SK-N-SH (cell line): ENCODE measurements around the gene PLA2G4B. TPM values are rescaled to one million over a fixed set of nuclear protein-coding genes. Genes with fewer than 3 reads are reported as not detected.

Experiments used
- CTCF ChIA-PET: fragments of 300-600, 350-600 bp; formaldehyde crosslinking; extraction: SDS; loops from one replicate; lab custom pipeline; 2021; lab: Yijun Ruan, JAX
- POLR2A ChIA-PET: fragments of 350-600 bp; sonication (Branson Sonifier 250); formaldehyde crosslinking; extraction: SDS; loops from one replicate; lab custom pipeline; 2020; ENCODE audit warnings: antibody characterized with exemption, inconsistent platforms; lab: Yijun Ruan, JAX
- DNase-seq: peaks from one replicate; pipeline ENCODE4 v3.0.0; 2012
- H2AFZ ChIP-seq: fragments of 200-600 bp; sonication (generic); 2 replicates; pipeline ENCODE4 v1.8.1; 2016; ENCODE audit warnings: antibody characterized with exemption, mild to moderate bottlenecking, low read depth
- H3F3A ChIP-seq: fragments of 200-600 bp; sonication (generic); replicated peaks from 2 replicates; pipeline ENCODE3; 2016; ENCODE audit warnings: antibody characterized with exemption, mild to moderate bottlenecking; ENCODE audit not compliant: insufficient read depth
- H3K27ac ChIP-seq, 2 experiments: fragments of 200-500 bp in 1 of 2; fragments of 200-600 bp in 1 of 2; sonication (Bioruptor generic) in 1 of 2; sonication (generic), shearing (Covaris generic) in 1 of 2; 2 replicates each; pipeline versions ENCODE4 v1.5.1 to v1.6.1; 2014 to 2016; ENCODE audit warnings: low read depth in 2 of 2, inconsistent platforms in 1 of 2, low read length in 1 of 2, mild to moderate bottlenecking in 1 of 2, mixed read lengths in 1 of 2
- H3K27me3 ChIP-seq: fragments of 200-600 bp; sonication (generic), shearing (Covaris generic); 2 replicates; pipeline ENCODE4 v1.6.1; 2016; ENCODE audit warnings: mixed run types; ENCODE audit not compliant: insufficient read depth
- H3K36me3 ChIP-seq, 2 experiments: fragments of 200-500 bp in 1 of 2; fragments of 200-600 bp in 1 of 2; sonication (Bioruptor generic) in 1 of 2; sonication (generic) in 1 of 2; replicated peaks in 1 of 2; 2 replicates each; pipeline versions ENCODE3 to v1.5.1; 2014 to 2016; ENCODE audit warnings: low read length in 1 of 2, mild to moderate bottlenecking in 1 of 2; ENCODE audit not compliant: insufficient read depth in 2 of 2, control insufficient read depth in 1 of 2
- H3K4me1 ChIP-seq, 2 experiments: fragments of 200-500 bp in 1 of 2; fragments of 200-600 bp in 1 of 2; sonication (Bioruptor generic) in 1 of 2; sonication (generic), shearing (Covaris generic) in 1 of 2; 2 replicates each; pipeline versions ENCODE4 v1.5.1 to v1.6.1; 2014 to 2016; ENCODE audit warnings: low read depth in 1 of 2, low read length in 1 of 2, mixed run types in 1 of 2; ENCODE audit not compliant: insufficient read depth in 2 of 2, control insufficient read depth in 1 of 2
- H3K4me2 ChIP-seq: fragments of 200-600 bp; sonication (generic), shearing (Covaris generic); 2 replicates; pipeline ENCODE4 v1.6.1; 2017; ENCODE audit warnings: mixed run types
- H3K4me3 ChIP-seq, 2 experiments: fragments of 200-500 bp in 1 of 2; fragments of 200-600 bp in 1 of 2; sonication (Bioruptor generic) in 1 of 2; sonication (generic), shearing (Covaris generic) in 1 of 2; 2 replicates each; pipeline versions ENCODE4 v1.5.1 to v1.8.1; 2014 to 2016; ENCODE audit warnings: low read depth in 2 of 2, inconsistent platforms in 1 of 2, low read length in 1 of 2, mild to moderate bottlenecking in 1 of 2, mixed read lengths in 1 of 2, moderate library complexity in 1 of 2
- H3K79me2 ChIP-seq: fragments of 200-600 bp; sonication (generic); 2 replicates; pipeline ENCODE4 v1.8.1; 2017; ENCODE audit warnings: mild to moderate bottlenecking; ENCODE audit not compliant: insufficient read depth
- H3K9ac ChIP-seq: fragments of 200-600 bp; sonication (generic); 2 replicates; pipeline ENCODE4 v1.6.1; 2017; ENCODE audit warnings: mixed run types
- H3K9me2 ChIP-seq: fragments of 200-600 bp; sonication (generic); 2 replicates; pipeline ENCODE4 v1.6.1; 2017; ENCODE audit warnings: mixed run types
- H3K9me3 ChIP-seq: fragments of 200-600 bp; sonication (generic); 2 replicates; pipeline ENCODE4 v1.6.1; 2017; ENCODE audit warnings: mixed run types, mild to moderate bottlenecking, moderate library complexity
- H4K20me1 ChIP-seq: fragments of 200-600 bp; sonication (generic); 2 replicates; pipeline ENCODE4 v1.6.1; 2017; ENCODE audit warnings: mild to moderate bottlenecking, mixed run types; ENCODE audit not compliant: insufficient read depth
- GATA2 ChIP-seq: sonication (generic); formaldehyde crosslinking; IDR thresholded peaks from 2 replicates; pipeline ENCODE4 v1.5.0; 2020; ENCODE audit warnings: mild to moderate bottlenecking, missing genetic modification reagents
- JUND ChIP-seq: IDR thresholded peaks from 2 replicates; pipeline ENCODE4 v1.4.0; 2012
- MAX ChIP-seq: IDR thresholded peaks from 2 replicates; pipeline ENCODE4 v1.4.0; 2012; ENCODE audit warnings: low read depth
- NRF1 ChIP-seq: IDR thresholded peaks from 2 replicates; pipeline ENCODE4 v1.6.1; 2012; ENCODE audit warnings: low read depth, mild to moderate bottlenecking, low read length
- POLR2AphosphoS5 ChIP-seq: IDR thresholded peaks from 2 replicates; pipeline ENCODE4 v1.6.1; 2012; ENCODE audit warnings: low read depth, low read length
- RCOR1 ChIP-seq: fragments of 150-350 bp; IDR thresholded peaks from 2 replicates; pipeline ENCODE4 v1.6.1; 2017; ENCODE audit warnings: antibody characterized with exemption, low read length
- SIN3A ChIP-seq: IDR thresholded peaks from 2 replicates; pipeline ENCODE4 v1.6.1; 2012; ENCODE audit warnings: low read depth, mild to moderate bottlenecking, low read length, moderate library complexity, borderline replicate concordance
- TAF1 ChIP-seq: IDR thresholded peaks from 2 replicates; pipeline ENCODE4 v1.6.1; 2012; ENCODE audit warnings: low read depth, mild to moderate bottlenecking, low read length, moderate library complexity, borderline replicate concordance
- USF2 ChIP-seq: fragments of 150-350 bp; IDR thresholded peaks from 2 replicates; pipeline ENCODE4 v1.6.1; 2017; ENCODE audit warnings: antibody characterized with exemption, low read length, low read depth, borderline replicate concordance
- YY1 ChIP-seq: IDR thresholded peaks from 2 replicates; pipeline ENCODE4 v1.4.0; 2012; ENCODE audit warnings: low read depth, mild to moderate bottlenecking
- WGBS: methylation state at CpG from one replicate; pipeline ENCODE4 v1.1.6; 2017; ENCODE audit warnings: low lambda C conversion rate; 5-methylcytosine and 5-hydroxymethylcytosine counted together
- polyA plus RNA-seq, 3 experiments: library from polyadenylated mRNA; depleted of rRNA; stranded (reverse); fragments of >200 nt; gene quantifications; 2 replicates each; pipeline ENCODE4 v1.2.3, GENCODE V29; 2012
- TF ChIP-seq, protein P1 (sequence below): IDR thresholded peaks from 2 replicates; pipeline ENCODE4 v1.6.1; 2012; ENCODE audit warnings: mild to moderate bottlenecking, low read depth, low read length, moderate library complexity

Gene PLA2G4B
- polyA plus RNA-seq, 1 of the 3 experiments (the other 2 are of a cell fraction): 5.3 TPM

GRCh38 chr15:41834096-41834495 is 4.6 kb upstream of the PLA2G4B start (continued):
- TF ChIP-seq POLR2AphosphoS5: no peak
- TF ChIP-seq, all 33 proteins: peak for 0

DNA sequence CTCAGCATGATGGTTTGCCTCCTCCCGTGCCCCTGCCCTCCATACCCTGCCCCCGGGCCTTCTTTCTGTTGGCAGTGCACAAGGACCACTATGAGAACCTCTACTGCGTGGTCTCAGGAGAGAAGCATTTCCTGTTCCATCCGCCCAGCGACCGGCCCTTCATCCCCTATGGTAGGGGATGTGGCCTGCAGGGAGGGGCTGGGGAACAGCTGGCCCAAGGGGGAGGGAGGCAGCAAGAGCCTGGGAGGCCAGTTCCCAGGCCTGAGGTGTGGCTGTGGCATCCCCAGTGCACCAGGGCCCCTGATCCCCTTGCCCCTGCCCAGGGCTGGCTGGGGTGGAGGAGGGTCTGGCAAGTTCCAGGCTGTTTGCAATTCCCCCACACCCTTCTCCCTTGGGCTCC is 2.6 kb upstream of the PLA2G4B start:
- no peak overlapping the region for H2AFZ ChIP-seq
- ChIA-PET CTCF (no interaction called here), POLR2A (no interaction called here)
- H3F3A ChIP-seq: no peaks in the 10 kb centered on the region
- no peaks in the 10 kb centered on the region for H3K79me2 ChIP-seq
- no peaks in the 10 kb centered on the region for H3K27me3 ChIP-seq
- no peaks in the 10 kb centered on the region for H3K9me2 ChIP-seq
- no peak overlapping the region for H3K27ac ChIP-seq
- H3K4me2 ChIP-seq: no peak overlapping the region
- no peaks in the 10 kb centered on the region for H4K20me1 ChIP-seq
- H3K4me1 ChIP-seq: peaks cover 3 to 15% of the 10 kb centered on the region in 2 experiments; a peak in 2 of 4 replicates
- 96% methylated on average over 6 of the region's 6 CpGs for WGBS
- H3K4me3 ChIP-seq: no peak overlapping the region
- H3K9ac ChIP-seq: no peak overlapping the region
- DNase-seq: no peak
- H3K9me3 ChIP-seq: no peaks in the 10 kb centered on the region
- H3K36me3 ChIP-seq: peaks cover 0 to 8% of the 10 kb centered on the region in 2 experiments
- TF ChIP-seq JUND (no peak), USF2 (no peak), TAF1 (no peak), RCOR1 (no peak), GATA2 (CRISPR knock-in tag) (no peak), YY1 (no peak), MAX (no peak), NRF1 (no peak), SIN3A (no peak), POLR2AphosphoS5 (no peak)
- TF ChIP-seq, protein P1, sequence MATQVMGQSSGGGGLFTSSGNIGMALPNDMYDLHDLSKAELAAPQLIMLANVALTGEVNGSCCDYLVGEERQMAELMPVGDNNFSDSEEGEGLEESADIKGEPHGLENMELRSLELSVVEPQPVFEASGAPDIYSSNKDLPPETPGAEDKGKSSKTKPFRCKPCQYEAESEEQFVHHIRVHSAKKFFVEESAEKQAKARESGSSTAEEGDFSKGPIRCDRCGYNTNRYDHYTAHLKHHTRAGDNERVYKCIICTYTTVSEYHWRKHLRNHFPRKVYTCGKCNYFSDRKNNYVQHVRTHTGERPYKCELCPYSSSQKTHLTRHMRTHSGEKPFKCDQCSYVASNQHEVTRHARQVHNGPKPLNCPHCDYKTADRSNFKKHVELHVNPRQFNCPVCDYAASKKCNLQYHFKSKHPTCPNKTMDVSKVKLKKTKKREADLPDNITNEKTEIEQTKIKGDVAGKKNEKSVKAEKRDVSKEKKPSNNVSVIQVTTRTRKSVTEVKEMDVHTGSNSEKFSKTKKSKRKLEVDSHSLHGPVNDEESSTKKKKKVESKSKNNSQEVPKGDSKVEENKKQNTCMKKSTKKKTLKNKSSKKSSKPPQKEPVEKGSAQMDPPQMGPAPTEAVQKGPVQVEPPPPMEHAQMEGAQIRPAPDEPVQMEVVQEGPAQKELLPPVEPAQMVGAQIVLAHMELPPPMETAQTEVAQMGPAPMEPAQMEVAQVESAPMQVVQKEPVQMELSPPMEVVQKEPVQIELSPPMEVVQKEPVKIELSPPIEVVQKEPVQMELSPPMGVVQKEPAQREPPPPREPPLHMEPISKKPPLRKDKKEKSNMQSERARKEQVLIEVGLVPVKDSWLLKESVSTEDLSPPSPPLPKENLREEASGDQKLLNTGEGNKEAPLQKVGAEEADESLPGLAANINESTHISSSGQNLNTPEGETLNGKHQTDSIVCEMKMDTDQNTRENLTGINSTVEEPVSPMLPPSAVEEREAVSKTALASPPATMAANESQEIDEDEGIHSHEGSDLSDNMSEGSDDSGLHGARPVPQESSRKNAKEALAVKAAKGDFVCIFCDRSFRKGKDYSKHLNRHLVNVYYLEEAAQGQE: no peak
